Activated T-helper 1 cell treated with Interleukin-2 at 50 U/mL for 16 hours (primary cell): ENCODE measurements around the gene GPR32.
"Not testable (repeated sequence)": the region's sequence is repeated elsewhere in the genome, so short reads cannot be mapped to it uniquely, and the experiment has no call there.

ENCODE experiments used
- DNase-seq: peaks from one replicate; pipeline ENCODE4 v3.0.0-alpha.2; 2020; ENCODE audit warnings: low read depth

GPR32 gene

GRCh38 chr19:50780753-50781435 is 10.6 kb downstream of the GPR32 start:
- DNase-seq: no peak

DNA sequence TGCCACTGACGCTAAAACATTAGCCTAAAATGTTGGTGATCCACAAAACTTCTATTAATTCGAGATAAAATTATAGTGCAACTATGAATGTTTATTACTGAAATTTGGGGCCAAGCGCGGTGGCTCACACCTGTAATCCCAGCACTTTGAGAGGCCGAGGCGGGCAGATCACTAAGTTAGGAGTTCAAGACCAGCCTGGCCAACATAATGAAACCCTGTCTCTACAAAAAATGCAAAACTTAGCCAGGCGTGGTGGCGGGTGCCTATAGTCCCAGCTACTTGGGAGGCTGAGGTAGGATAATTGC is 13.5 kb downstream of the GPR32 start:
- DNase-seq: not testable (repeated sequence)

GRCh38 chr19:50784710-50785109 is 14.4 kb downstream of the GPR32 start:
- no peak for DNase-seq

GRCh38 chr19:50785329-50785728 is 15.1 kb downstream of the GPR32 start:
- no peak for DNase-seq

- DNase-seq: no peak
Observed at GRCh38 chr19:50790396-50790795, 20.1 kb downstream of the GPR32 start, which contains the start of gene ACP4. TSS of gene ACP4 (plus strand) at chr19:50790415. CDS start at chr19:50790415, 0 bp downstream.

- DNase-seq: no peak
Observed at GRCh38 chr19:50790922-50791467, 20.7 kb downstream of the GPR32 start.

- no peak for DNase-seq
Observed at GRCh38 chr19:50791594-50792271, 21.5 kb downstream of the GPR32 start.

- DNase-seq: no peak
Observed at GRCh38 chr19:50792272-50793250, 22.3 kb downstream of the GPR32 start.

DNA sequence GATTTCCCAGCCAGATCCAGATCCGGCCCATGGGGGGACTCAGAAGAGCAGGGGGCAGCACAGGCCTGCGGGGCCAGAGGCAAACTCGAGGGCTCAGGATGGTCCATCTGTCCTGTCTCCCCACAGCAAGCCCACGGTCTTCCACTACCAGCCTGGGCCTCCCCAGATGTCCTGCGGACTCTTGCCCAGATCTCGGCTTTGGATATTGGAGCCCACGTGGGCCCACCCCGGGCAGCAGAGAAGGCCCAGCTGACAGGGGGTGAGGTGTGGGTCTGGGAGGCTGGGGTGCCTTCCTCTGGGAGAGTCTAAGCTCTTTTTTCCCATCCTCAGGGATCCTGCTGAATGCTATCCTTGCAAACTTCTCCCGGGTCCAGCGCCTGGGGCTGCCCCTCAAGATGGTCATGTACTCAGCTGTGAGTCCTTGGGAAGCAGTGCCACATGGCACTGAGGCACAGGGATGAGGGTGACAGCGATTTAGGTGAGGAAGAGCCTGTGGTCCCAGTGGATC is 23.3 kb downstream of the GPR32 start:
- DNase-seq: no peak

- no peak for DNase-seq
Observed at GRCh38 chr19:50794074-50794875, 24.0 kb downstream of the GPR32 start.

DNA sequence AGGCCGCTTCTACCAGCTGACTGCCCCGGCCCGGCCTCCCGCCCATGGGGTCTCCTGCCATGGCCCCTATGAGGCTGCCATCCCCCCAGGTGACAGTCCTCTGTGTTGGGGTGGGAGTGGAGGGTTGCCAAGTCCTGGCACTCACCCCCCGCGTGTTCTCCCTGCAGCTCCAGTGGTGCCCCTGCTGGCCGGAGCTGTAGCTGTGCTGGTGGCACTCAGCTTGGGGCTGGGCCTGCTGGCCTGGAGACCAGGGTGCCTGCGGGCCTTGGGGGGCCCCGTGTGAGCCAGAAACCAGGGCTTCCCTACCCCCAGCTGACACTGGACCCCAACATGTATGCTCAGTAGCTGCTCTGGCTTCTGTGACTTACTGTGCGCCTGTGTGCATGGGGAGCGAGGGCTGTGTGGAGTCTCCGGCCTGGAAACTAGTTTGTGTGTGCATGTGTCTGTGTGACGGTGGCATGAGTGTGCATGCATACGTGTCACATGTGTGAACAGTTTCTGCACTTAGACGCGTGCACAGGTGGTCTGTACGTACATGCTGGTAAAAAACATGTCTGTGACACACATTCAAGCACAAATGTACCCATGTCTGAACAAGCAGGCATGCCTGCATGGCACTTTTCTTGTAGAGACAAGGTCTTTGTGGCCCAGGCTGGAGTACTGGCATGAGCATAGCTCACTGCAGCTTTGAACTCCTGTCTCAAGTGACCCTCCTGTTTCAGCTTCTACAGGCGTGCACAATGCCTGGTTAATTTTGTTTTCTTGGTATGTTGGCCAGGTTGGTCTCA is 24.8 kb downstream of the GPR32 start:
- no peak for DNase-seq

DNA sequence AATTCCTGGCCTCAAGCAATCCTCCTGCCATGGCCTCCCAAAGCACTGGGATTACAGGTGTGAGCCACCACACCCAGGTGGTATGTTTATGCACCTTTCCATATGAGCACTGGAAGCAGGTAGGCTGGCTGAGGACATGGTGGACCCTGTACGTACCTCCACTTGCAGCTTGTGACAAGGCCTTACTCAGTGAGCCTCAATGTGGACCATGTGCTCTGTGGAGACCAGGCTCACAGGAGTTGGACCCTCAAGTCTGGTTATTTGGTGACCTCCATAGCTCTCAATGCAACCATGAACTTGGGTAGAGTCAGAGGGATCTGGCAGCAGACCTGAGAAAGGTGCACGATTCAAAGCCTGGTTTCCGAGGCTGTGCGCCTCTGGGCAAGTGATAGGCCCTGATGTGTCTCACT is 25.4 kb downstream of the GPR32 start:
- no peak for DNase-seq

DNA sequence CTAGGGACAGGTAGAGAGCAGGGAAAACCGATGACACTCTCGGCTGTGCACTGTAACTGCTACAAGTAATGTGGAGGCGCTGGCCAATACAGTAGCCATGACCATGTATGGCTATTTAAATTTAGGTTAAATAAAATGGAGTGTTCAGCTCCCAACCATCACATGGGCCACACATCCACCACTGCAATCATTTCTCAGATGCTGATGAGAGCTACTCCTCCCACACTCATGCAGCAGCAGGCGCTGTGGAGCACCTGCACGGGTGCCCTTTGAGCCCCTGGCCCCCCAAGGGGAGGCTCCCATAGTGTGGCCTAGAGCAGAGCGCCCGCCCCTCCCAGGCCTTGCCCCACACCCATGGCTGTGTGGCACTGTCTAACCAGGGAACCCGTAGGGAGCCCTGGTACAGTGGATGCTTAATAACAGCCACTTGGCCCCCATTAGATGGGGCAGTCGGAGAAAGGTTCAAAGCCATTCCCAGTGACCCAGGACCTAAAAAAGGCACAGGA is 25.9 kb downstream of the GPR32 start:
- DNase-seq: no peak

GRCh38 chr19:50796634-50797428 is 26.6 kb downstream of the GPR32 start:
- no peak for DNase-seq

GRCh38 chr19:50797429-50797780 is 27.1 kb downstream of the GPR32 start:
- no peak for DNase-seq

GRCh38 chr19:50797781-50798658 is 27.8 kb downstream of the GPR32 start:
- no peak for DNase-seq

GRCh38 chr19:50798659-50799546 is 28.6 kb downstream of the GPR32 start:
- no peak for DNase-seq

GRCh38 chr19:50799547-50799851 is 29.2 kb downstream of the GPR32 start:
- DNase-seq: no peak
